CD4-positive, alpha-beta T cell (primary cell): ENCODE measurements around the gene CD300A. TPM values are rescaled to one million over a fixed set of nuclear protein-coding genes. Genes with fewer than 3 reads are reported as not detected.

Experiments
- ATAC-seq: fragments of 200-7000 bp; cut with Tn5 transposase; one replicate; pipeline ENCODE4 v1.10.0; 2022; ENCODE audit warnings: mild to moderate bottlenecking; ENCODE audit not compliant: poor library complexity
- CTCF ChIA-PET: fragments of 350-600 bp; sonication (Branson Sonifier 250); formaldehyde crosslinking; loops from one replicate; lab custom pipeline; 2021; ENCODE audit warnings: antibody characterized with exemption, inconsistent platforms; lab: Charles Lee
- POLR2A ChIA-PET: fragments of 350-600 bp; sonication (Branson Sonifier 250); formaldehyde crosslinking; loops from one replicate; lab custom pipeline; 2021; ENCODE audit warnings: antibody characterized with exemption, inconsistent platforms; lab: Charles Lee
- DNase-seq, 14 experiments: peaks; one replicate each; pipeline ENCODE4 v3.0.0-alpha.2; 2013 to 2020; ENCODE audit warnings: mixed read lengths in 2 of 14
- H3K27ac ChIP-seq, 2 donors: one replicate each; pipeline versions ENCODE4 v1.5.1 to v1.7.0; 2013; ENCODE audit warnings: low read length in 2 of 2, low read depth in 1 of 2, mild to moderate bottlenecking in 1 of 2
- H3K27me3 ChIP-seq, 2 experiments: 1 replicate in 1 of 2; 2 replicates in 1 of 2; pipeline versions ENCODE4 v1.6.1 to v1.7.0; 2013; ENCODE audit warnings: low read length in 2 of 2, control low read depth in 1 of 2, mild to moderate bottlenecking in 1 of 2, moderate library complexity in 1 of 2; ENCODE audit not compliant: insufficient read depth in 2 of 2, control insufficient read depth in 1 of 2
- H3K36me3 ChIP-seq: one replicate; pipeline ENCODE4 v1.6.1; 2013; ENCODE audit warnings: low read length, control low read depth; ENCODE audit not compliant: insufficient read depth
- H3K4me1 ChIP-seq: one replicate; pipeline ENCODE4 v1.6.1; 2013; ENCODE audit warnings: low read length, control low read depth; ENCODE audit not compliant: insufficient read depth
- H3K4me3 ChIP-seq: one replicate; pipeline ENCODE4 v1.5.1; 2013; ENCODE audit warnings: mild to moderate bottlenecking, low read length, moderate library complexity
- H3K9me3 ChIP-seq, 2 experiments: 1 replicate in 1 of 2; 2 replicates in 1 of 2; pipeline versions ENCODE4 v1.6.1 to v1.7.0; 2013; ENCODE audit warnings: low read length in 2 of 2, mild to moderate bottlenecking in 2 of 2, control low read depth in 1 of 2, moderate library complexity in 1 of 2; ENCODE audit not compliant: control insufficient read depth in 1 of 2, insufficient read depth in 1 of 2
- H3K27ac Mint-ChIP-seq: one replicate; pipeline ENCODE4 v1.8.0; 2020; ENCODE audit warnings: mixed read lengths
- H3K27me3 Mint-ChIP-seq: one replicate; pipeline ENCODE4 v1.8.0; 2021; ENCODE audit warnings: mixed read lengths
- H3K36me3 Mint-ChIP-seq: one replicate; pipeline ENCODE4 v1.8.0; 2021; ENCODE audit warnings: low read depth, mixed read lengths
- H3K4me1 Mint-ChIP-seq: one replicate; pipeline ENCODE4 v1.8.0; 2021; ENCODE audit warnings: low read depth, mixed read lengths
- H3K4me3 Mint-ChIP-seq: one replicate; pipeline ENCODE4 v1.8.0; 2020; ENCODE audit warnings: mild to moderate bottlenecking, mixed read lengths
- H3K9me3 Mint-ChIP-seq: one replicate; pipeline ENCODE4 v1.8.0; 2020; ENCODE audit warnings: mixed read lengths
- intact Hi-C, 2 experiments: fragments of 100-400 bp; cut with DNase I in 1 of 2; cut with micrococcal nuclease in 1 of 2; formaldehyde crosslinking; loops; one replicate each; pipeline versions ENCODE4 v1.15.1 to v1.9.0; 2023 to 2025; cut with DNase I, micrococcal nuclease
- total RNA-seq, 174 experiments: library from RNA in 2 of 174; stranded (reverse) in 2 of 174; gene quantifications; one replicate each; pipeline ENCODE4 v1.2.3 and lab custom pipeline; 2021 to 2026
- TF ChIP-seq, protein P1 (sequence below): fragments of 200-600 bp; IDR thresholded peaks from one replicate; pipeline ENCODE4 v1.8.0; 2022; ENCODE audit warnings: antibody characterized with exemption, mild to moderate bottlenecking

Gene CD300A
- total RNA-seq, 2 experiments from 2014 or later = 1.8 to 2.6 TPM

DNA sequence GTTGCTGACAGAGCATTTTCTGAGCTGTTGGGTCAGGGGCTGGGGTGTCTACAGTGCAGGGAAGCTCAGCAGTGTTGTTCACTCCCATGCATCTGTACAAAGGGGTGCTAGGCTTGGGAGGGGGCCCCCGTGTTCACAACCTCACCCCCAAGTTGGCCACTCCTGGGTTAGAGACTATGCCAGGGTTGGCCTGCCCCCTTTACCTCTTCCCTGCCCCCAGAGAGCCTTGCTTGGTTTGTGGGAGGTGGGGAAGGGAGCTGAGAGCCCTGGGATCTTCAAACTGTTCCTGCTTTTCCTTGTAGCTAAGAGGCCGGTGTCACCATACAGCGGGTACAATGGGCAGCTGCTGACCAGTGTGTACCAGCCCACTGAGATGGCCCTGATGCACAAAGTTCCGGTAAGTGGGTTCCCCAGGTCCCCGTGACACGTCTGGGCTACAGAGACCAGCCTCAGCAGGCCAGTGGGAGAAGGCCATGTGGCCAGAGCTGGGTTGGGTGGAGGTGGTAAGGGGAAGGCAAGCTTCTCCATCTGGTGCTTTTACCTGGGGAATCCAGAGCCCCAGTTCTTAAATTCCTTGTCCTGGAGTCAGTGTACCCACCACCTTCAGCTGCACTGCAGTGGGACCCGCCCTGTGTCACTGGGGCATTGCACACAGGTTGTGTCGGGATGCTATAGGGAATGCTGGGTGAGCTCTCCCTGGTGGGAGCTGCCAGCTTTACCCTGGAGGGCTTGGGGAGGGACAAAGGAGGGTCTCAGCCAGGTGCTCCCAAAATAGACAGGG, 22.7 kb upstream of the CD300A start:
- H3K27ac Mint-ChIP-seq = no peak overlapping the region
- no peak overlapping the region for H3K27ac ChIP-seq

DNA sequence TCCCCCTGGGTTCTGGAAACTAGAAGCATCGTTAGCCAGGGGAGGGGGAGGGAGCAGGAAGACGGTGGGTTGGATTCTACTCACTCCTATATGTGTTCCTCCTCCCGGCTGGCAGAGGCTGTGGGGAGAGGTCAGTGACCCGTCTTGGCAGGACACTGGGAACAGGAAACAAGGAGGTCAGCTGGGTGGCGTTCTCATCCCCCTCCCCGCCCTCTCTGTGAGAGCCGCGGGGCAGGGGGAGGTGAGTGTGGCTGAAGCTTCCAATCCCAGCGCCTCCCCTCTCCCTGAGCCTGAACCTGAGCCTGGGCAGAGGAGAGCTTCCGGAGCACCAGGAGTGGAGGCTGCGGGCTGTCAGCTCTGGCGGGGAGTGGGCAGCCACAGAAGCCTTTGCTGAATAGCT, 22.0 kb upstream of the CD300A start:
- no peak overlapping the region for H3K27ac Mint-ChIP-seq
- no peaks in the 10 kb centered on the region for H3K4me1 Mint-ChIP-seq
- Histone ChIP-seq H3K27ac (no peak overlapping the region), H3K4me1 (peaks cover 21% of the 10 kb centered on the region), H3K4me3 (no peak overlapping the region), H3K36me3 (no peaks in the 10 kb centered on the region), H3K27me3 (peaks cover 5% of the 10 kb centered on the region in 2 experiments), H3K9me3 (peaks cover 4 to 13% of the 10 kb centered on the region in 2 experiments)
- ChIA-PET CTCF (interaction anchor here (1.0 to 1.3 kb wide), 2 partner anchors 13 to 65 kb away, joined by 4 read pairs; no protein-coding TSS in a partner anchor), POLR2A (interaction anchor here (1.1 kb wide), 1 partner anchor 10 kb away, joined by 3 read pairs; no protein-coding TSS in a partner anchor)
- TF ChIP-seq, protein P1, sequence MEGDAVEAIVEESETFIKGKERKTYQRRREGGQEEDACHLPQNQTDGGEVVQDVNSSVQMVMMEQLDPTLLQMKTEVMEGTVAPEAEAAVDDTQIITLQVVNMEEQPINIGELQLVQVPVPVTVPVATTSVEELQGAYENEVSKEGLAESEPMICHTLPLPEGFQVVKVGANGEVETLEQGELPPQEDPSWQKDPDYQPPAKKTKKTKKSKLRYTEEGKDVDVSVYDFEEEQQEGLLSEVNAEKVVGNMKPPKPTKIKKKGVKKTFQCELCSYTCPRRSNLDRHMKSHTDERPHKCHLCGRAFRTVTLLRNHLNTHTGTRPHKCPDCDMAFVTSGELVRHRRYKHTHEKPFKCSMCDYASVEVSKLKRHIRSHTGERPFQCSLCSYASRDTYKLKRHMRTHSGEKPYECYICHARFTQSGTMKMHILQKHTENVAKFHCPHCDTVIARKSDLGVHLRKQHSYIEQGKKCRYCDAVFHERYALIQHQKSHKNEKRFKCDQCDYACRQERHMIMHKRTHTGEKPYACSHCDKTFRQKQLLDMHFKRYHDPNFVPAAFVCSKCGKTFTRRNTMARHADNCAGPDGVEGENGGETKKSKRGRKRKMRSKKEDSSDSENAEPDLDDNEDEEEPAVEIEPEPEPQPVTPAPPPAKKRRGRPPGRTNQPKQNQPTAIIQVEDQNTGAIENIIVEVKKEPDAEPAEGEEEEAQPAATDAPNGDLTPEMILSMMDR = no peak
- ATAC-seq (no peak), DNase-seq (no peak)
- H3K4me3 Mint-ChIP-seq = no peak overlapping the region
- no peaks in the 10 kb centered on the region for H3K36me3 Mint-ChIP-seq
- intact Hi-C loops = no loop called here
- peaks cover 9% of the 10 kb centered on the region for H3K27me3 Mint-ChIP-seq
- H3K9me3 Mint-ChIP-seq = no peaks in the 10 kb centered on the region

More for the DNA sequence above, 22.7 kb upstream of the CD300A start:
- Mint-ChIP-seq H3K36me3 (no peaks in the 10 kb centered on the region), H3K4me3 (no peak overlapping the region), H3K27me3 (peaks cover 11% of the 10 kb centered on the region), H3K9me3 (peaks cover 2% of the 10 kb centered on the region), H3K4me1 (no peaks in the 10 kb centered on the region)
- CTCF ChIA-PET = no interaction called here
- no peak for DNase-seq
- no peaks in the 10 kb centered on the region for H3K36me3 ChIP-seq
- H3K4me3 ChIP-seq = no peak overlapping the region
- ATAC-seq = no peak
- H3K4me1 ChIP-seq = peaks cover 21% of the 10 kb centered on the region
- TF ChIP-seq, protein P1 = no peak
- POLR2A ChIA-PET = interaction anchor here (1.0 kb wide), 1 partner anchor 11 kb away, joined by 4 read pairs; no protein-coding TSS in a partner anchor
- peaks cover 9 to 13% of the 10 kb centered on the region in 2 experiments for H3K9me3 ChIP-seq
- peaks cover 5% of the 10 kb centered on the region in 2 experiments for H3K27me3 ChIP-seq
- intact Hi-C loops = no loop called here

DNA sequence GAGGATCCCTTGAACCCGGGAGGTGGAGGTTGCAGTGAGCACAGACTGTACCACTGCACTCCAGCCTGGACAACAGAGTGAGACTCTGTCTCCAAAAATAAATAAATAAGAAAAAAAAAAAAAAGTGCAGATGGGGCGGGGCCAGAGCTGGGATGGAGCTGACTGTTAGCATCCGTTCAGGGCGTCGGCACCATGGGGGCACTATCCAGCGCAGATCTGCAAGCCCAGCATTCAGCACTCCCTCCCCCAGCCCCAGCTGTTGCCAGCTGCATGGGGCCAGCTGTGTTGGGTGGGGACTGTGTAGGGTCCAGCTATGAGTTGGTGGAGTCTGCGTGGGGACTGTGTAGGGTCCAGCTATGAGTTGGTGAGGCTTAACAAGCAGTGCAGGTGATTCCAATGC, 21.3 kb upstream of the CD300A start:
- peaks cover 8% of the 10 kb centered on the region for H3K27me3 Mint-ChIP-seq
- H3K4me1 ChIP-seq = peaks cover 21% of the 10 kb centered on the region
- peaks cover 5% of the 10 kb centered on the region in 2 experiments for H3K27me3 ChIP-seq
- TF ChIP-seq, protein P1 = no peak
- no peaks in the 10 kb centered on the region for H3K36me3 ChIP-seq
- intact Hi-C loops = no loop called here
- DNase-seq = no peak
- H3K4me1 Mint-ChIP-seq = no peaks in the 10 kb centered on the region
- POLR2A ChIA-PET = interaction anchor here (1.1 kb wide), 1 partner anchor 9 kb away, joined by 3 read pairs; no protein-coding TSS in a partner anchor
- no peaks in the 10 kb centered on the region for H3K9me3 Mint-ChIP-seq
- no peak overlapping the region for H3K4me3 ChIP-seq
- peaks cover 0 to 6% of the 10 kb centered on the region in 2 experiments for H3K9me3 ChIP-seq
- no peak overlapping the region for H3K27ac ChIP-seq
- H3K36me3 Mint-ChIP-seq = no peaks in the 10 kb centered on the region
- CTCF ChIA-PET = interaction anchor here (1.0 to 1.3 kb wide), 2 partner anchors 12 to 66 kb away, joined by 4 read pairs; no protein-coding TSS in a partner anchor
- H3K4me3 Mint-ChIP-seq = no peak overlapping the region
- no peak overlapping the region for H3K27ac Mint-ChIP-seq
- ATAC-seq = no peak
